22Rv1 (cell line): Measurements from ENCODE around the gene CHSY1.

Experiments
- ZFX ChIP-seq: fragments of 450-650 bp; IDR thresholded peaks from 2 replicates; pipeline ENCODE4 v1.6.1; 2017; ENCODE audit warnings: antibody characterized with exemption, borderline replicate concordance
- TF ChIP-seq, protein P1 (sequence below): fragments of 450-650 bp; IDR thresholded peaks from 2 replicates; pipeline ENCODE4 v1.5.1; 2017; ENCODE audit warnings: mild to moderate bottlenecking

- TF ChIP-seq, protein P1, sequence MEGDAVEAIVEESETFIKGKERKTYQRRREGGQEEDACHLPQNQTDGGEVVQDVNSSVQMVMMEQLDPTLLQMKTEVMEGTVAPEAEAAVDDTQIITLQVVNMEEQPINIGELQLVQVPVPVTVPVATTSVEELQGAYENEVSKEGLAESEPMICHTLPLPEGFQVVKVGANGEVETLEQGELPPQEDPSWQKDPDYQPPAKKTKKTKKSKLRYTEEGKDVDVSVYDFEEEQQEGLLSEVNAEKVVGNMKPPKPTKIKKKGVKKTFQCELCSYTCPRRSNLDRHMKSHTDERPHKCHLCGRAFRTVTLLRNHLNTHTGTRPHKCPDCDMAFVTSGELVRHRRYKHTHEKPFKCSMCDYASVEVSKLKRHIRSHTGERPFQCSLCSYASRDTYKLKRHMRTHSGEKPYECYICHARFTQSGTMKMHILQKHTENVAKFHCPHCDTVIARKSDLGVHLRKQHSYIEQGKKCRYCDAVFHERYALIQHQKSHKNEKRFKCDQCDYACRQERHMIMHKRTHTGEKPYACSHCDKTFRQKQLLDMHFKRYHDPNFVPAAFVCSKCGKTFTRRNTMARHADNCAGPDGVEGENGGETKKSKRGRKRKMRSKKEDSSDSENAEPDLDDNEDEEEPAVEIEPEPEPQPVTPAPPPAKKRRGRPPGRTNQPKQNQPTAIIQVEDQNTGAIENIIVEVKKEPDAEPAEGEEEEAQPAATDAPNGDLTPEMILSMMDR = no peak
- TF ChIP-seq ZFX = no peak
Measured at GRCh38 chr15:101211897-101212296, 40.0 kb downstream of the CHSY1 start.
